GM21717 (cell line): ENCODE measurements around the gene AMER3.
A peak's percentile ranks its signal among the peaks of the same experiment; 100 is the strongest.
"Not testable (repeated sequence)": the region's sequence is repeated elsewhere in the genome, so short reads cannot be mapped to it uniquely, and the experiment has no call there.

Experiments
- ATAC-seq: cut with Tn5 transposase; IDR thresholded peaks from one replicate; pipeline ENCODE4 v1.9.1; 2021; ENCODE audit warnings: mild to moderate bottlenecking, moderate library complexity; ENCODE audit not compliant: unreplicated experiment

AMER3 gene

DNA sequence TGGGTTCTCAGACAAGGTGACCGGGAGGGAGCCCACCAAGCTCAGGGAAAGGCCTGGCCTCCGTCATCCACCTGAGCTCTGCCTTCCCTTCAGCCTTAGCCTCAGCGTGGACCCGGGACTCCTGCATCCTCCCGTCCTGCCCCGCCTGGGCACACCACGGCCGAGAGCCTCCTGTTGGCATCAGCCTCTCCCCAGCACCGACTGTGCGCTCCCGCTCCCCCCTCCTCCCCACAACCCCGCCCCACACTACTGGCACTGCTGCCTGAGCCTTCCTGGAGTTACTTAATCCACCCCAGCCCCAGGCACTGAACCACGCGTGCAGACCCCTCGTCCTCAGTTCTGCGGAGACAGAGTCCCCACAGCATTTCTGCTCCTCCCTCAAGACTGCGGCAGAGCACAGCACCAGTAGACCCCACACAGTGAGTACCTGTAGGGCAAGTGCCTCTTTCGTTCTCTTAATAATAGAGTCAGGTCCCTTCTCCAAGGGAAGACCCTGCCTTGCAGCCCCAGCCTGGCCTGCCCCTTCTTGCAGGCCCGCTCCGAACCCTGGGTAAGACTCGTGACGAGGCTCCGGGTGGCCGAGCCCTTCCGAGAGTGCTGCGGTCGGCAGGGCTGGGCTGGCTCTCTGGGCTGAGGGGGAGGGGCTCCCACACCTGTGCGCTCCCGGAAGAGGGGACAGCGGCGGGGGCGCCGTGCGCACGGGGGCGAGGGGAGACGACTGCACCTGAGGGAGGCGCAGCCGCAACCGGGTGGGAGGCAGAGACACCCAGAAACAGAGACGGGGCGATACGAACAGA is at the start of gene AMER3:
Gene AMER3 (plus strand): TSS at position 285 of the 797 bp plus-strand sequence. CDS start 6,533 bp downstream, outside the sequence.
- ATAC-seq, result no peak

GRCh38 chr2:130714795-130715194 is 40.5 kb upstream of the AMER3 start:
- not testable (repeated sequence) for ATAC-seq

- no peak for ATAC-seq
Measured at GRCh38 chr2:130720036-130720435, 35.3 kb upstream of the AMER3 start.

DNA sequence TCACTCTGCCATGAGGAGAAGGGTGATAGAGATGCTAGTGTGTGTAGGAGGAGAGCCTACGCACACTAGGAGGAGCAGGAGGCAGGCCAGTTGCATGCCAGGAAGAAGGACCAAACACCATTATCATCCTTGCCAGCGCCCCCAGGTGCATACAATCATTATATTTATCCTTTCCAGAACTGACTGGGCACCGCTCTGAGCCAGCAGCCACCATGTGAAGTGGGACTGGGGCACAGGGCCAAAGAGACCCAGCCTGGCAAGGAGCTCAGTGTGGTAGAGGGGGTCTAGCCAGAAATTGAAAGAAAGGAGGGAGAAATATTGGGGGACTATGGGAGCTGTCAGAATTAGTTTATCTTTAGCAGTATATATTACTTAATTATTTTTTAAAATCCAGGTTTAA is 34.8 kb upstream of the AMER3 start:
- ATAC-seq, result no peak

DNA sequence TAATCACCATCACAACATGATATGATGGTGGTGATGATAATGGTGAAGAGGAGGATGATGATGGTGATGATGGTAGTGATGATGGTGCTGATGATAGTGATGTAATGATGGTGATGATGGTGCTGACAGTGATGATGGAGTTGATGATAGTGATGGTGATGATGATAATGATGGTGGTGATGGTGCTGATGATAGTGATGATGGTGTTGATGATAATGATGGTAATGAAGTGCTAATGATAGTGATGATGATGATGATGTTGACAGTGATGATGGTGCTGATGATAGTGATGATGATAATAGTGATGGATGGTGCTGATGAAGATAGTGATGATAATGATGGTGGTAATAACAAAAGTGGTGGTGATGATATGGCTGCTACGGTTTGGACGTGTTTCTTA is 30.9 kb upstream of the AMER3 start:
- ATAC-seq, result no peak

DNA sequence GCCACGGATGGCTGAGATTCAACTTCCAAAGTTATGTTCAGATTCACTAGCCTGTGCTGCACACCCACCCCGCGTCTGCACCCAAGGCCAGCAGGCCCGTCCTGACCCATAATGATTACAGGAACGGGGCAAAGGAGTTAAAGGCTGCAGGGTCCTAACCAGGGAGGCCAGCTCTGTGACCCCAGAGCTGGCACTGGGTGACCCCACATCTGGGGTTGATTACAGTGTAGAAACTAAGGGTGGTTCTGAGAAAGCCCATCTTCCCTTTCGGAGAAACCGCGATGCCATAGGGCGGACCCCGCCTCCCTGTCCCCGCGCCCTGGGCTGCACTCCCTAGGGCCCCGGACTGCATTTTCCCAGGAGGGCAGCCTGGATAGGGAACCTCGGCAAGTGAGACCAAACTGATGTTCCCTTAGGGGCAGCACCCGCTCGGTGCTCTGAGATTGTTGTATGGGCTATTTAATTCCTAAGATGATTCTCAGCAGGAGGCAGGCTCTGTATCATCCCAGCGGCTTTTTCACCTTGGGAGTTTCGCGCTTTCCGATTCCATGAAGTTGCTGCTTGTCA is 28.6 kb upstream of the AMER3 start:
- ATAC-seq, result no peak

DNA sequence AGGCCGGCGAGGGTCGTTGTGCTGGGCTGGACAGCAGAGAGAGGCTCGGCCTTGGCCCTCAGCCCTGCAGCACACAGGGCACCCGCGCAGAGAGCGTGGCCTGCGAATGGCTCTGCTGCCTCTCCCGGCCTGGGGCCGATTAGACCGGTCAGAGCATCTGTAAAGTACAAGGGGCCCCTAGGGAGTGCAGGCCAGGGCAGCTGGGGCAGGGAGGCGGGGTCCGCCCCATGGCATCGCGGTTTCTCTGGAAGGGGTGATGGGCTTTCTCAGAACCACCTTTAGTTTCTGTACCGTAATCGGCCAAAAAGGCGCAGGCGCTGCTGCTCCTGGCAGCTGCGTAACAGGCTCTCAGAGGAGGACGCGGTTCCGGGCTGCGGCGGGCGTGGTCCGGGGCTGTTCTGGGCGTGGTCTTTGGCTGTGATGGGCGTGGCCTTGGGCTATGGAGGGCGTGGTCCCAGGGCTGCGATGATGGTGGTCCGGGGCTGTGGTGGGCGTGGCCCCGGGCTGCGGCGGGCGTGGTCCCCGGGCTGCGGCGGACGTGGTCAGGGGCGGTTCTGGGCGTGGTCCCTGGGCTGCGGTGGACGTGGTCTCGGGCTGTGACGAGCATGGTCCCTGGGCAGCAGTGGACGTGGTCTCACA is 27.9 kb upstream of the AMER3 start:
- ATAC-seq, result peak; percentile 94

DNA sequence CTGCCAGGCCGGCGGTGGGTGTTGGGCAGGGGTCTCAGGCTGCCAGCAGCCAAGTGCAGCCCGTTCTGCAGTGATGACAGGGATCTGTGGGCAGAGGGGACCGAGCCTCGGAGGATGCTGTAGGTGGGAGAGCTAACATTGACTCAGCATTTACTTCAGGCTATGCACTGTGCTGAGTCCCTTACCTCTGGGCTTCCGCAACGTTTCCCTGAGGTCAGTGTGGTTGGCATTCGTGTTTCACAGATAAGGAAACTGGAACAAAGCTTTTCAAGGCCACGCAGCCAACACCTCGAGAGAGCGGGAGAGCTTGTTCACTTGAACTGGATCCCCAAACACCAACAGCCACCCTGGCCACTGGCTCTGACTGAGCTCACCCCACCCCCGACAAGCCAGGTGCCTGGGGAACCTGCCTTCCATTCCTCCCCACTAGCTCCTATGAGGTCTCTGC is 27.3 kb upstream of the AMER3 start:
- ATAC-seq, result peak; percentile 18

GRCh38 chr2:130728549-130729316 is 26.6 kb upstream of the AMER3 start, which contains the start of gene GPR148:
Gene GPR148 (plus strand): TSS chr2:130729070. CDS start chr2:130729152, 82 bp downstream.
- no peak for ATAC-seq

GRCh38 chr2:130729322-130730299 is 25.7 kb upstream of the AMER3 start:
- ATAC-seq, result no peak

DNA sequence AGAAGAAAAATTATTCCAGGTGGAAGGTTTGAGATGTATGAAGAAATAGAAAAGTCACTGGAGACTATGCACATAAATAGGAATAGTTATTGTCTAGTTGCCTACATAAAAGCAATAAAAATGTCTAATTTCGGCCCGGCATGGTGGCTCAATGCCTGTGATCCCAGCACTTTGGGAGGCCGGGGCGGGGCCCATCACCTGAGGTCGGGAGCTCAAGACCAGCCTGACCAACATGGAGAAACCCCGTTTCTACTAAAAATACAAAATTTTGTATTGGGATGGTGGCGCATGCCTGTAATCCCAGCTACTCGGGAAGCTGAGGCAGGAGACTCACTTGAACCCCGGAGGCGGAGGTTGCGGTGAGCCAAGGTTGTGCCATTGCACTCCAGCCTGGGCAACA is 23.1 kb upstream of the AMER3 start:
- not testable (repeated sequence) for ATAC-seq

DNA sequence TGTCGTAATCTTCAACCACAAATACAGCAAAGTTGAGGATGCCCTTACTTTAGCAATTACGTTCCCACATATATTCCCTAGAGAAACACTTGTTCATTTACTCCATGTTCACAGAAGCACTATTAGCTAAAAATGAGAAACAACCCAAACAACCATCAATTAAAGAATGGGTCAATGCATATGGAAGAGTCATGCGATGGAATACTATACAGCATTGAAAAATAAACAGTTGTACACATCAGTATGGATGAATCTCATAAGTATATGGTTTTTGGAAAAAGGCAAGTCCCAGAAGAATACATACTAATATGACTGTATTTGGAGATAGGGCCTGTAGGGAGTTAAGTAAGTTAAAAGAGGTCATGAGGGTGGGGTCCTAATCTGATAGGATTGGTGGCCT is 20.1 kb upstream of the AMER3 start:
- no peak for ATAC-seq

DNA sequence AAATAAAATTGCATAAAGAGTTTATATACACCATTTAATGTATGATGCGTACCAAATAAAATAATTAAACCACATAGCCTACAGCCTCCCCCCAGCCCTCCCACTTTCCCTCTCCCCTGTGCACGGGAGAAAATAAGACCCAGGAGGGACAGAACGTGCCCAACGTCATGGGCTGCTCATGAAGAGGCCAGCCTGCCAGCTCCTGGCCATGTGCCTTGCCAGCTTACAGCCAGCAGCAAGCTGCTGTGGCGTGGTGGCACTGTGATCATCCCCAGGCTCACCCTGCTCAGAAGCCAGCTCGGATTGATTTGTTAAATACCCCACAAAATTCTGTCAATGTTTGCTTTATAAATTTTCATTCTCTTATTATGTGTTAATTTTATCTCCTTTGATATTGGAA is 18.9 kb upstream of the AMER3 start:
- no peak for ATAC-seq

DNA sequence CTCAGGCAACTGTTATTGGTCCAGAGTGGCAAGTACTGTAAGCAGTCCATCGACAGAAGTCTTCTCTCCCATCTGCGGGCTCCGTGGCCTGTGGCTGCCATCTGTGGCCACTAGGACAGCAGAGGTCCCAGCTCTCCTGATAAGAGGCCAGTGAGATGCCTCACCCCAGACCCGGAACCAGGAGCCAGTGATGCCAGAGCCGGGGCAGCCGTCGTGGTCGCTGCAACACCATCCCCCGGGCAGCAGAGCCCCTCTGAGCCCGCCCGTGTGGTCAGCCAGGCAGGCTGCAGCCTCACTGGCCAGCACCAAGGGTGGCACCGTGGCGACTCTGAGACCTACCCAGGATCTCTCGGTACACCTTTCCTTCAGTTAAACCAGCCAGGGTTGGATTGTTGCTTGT is 17.7 kb upstream of the AMER3 start:
- ATAC-seq, result no peak

DNA sequence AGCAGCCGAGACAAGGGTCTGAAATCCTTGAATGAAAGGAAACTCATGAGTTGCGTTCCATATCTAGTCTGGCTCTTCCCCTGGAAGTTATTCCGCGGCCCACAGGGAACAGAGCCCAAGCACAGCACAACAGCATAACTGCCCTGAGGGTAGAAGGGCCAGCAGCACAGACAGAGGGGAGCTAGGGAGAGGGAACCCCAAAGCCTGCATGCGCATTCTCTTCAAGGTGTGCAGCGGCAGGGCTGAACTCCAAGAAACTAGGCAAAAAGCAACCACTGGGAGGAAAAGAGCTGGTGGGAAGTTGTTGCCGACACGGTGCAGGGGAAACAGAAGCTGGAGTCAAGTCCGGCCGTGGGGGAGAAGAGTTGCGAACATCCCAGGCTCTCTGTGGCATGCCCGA is 14.7 kb upstream of the AMER3 start:
- no peak for ATAC-seq

- no peak for ATAC-seq
Measured at GRCh38 chr2:130743278-130743677, 12.1 kb upstream of the AMER3 start.

GRCh38 chr2:130744287-130745117 is 10.8 kb upstream of the AMER3 start:
- no peak for ATAC-seq

DNA sequence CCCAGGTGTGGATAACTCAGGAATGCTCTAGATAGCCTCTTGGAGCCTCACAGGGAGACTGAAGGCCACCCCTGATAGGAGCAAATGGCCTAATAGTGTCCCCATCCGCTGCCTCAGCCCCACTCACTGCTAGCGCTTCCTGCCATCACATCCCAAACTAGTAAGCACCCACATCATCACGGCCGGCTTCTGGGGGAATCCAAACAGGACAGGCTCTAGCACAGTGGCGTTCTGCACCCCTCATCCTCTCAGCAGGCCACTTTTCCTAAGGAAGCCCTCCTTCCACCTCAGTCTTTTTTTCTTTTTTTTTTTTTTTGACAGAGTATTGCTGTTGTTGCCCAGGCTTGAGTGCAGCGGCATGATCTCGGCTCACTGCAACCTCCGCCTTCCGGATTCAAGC is 6.3 kb upstream of the AMER3 start:
- no peak for ATAC-seq

GRCh38 chr2:130749641-130750040 is 5.7 kb upstream of the AMER3 start:
- no peak for ATAC-seq
